A549 (cell line): ENCODE results near the gene CSGALNACT2. TPM values are rescaled to one million over a fixed set of nuclear protein-coding genes. Genes with fewer than 3 reads are reported as not detected.
A peak's percentile ranks its signal among the peaks of the same experiment; 100 is the strongest.

Experiments used
- ATAC-seq, 2 experiments: fragments of 200-7000 bp in 1 of 2; fragments of >200 bp in 1 of 2; cut with Nextera tagmentation in 1 of 2; cut with Tn5 transposase in 1 of 2; 3 replicates each; pipeline versions ENCODE4 v1.8.0 to v1.9.1; 2018 to 2020; ENCODE audit warnings: mild to moderate bottlenecking in 1 of 2, moderate library complexity in 1 of 2
- CTCF ChIA-PET: fragments of 300-600 bp; sonication (Branson Sonifier 250); formaldehyde crosslinking; extraction: SDS; loops from one replicate; lab custom pipeline; 2021; ENCODE audit warnings: antibody characterized with exemption, inconsistent platforms; lab: Yijun Ruan, JAX
- POLR2A ChIA-PET: fragments of 350-600 bp; formaldehyde crosslinking; extraction: SDS; loops from one replicate; lab custom pipeline; 2021; ENCODE audit warnings: antibody characterized with exemption, inconsistent platforms; lab: Yijun Ruan, JAX
- DNase-seq, 2 experiments: peaks; one replicate each; pipeline versions ENCODE4 v3.0.0 to v3.0.0-alpha.2; 2011 to 2016; ENCODE audit warnings: low read depth in 1 of 2, low spot score in 1 of 2
- FAIRE-seq: peaks from 2 replicates; lab custom pipeline; 2011; peaks lifted over from hg19 to GRCh38; lab: Jason Lieb, UNC
- H3K27ac ChIP-seq, 2 experiments: fragments of >200 bp; sonication (Bioruptor Twin); formaldehyde crosslinking; 3 replicates each; pipeline ENCODE4 v1.5.1; 2016 to 2017
- H3K4me1 ChIP-seq: fragments of >200 bp; sonication (Bioruptor Twin); formaldehyde crosslinking; 3 replicates; pipeline ENCODE4 v1.6.1; 2016
- H3K4me2 ChIP-seq: fragments of >200 bp; sonication (Bioruptor Twin); formaldehyde crosslinking; 3 replicates; pipeline ENCODE4 v1.6.1; 2016
- H3K4me3 ChIP-seq: fragments of >200 bp; sonication (Bioruptor Twin); formaldehyde crosslinking; 3 replicates; pipeline ENCODE4 v1.5.1; 2016
- H3K9me3 ChIP-seq: fragments of >200 bp; sonication (Bioruptor Twin); formaldehyde crosslinking; 3 replicates; pipeline ENCODE4 v1.6.1; 2016
- ATOH8 ChIP-seq: fragments of 250-450 bp; sonication (Bioruptor Pico); IDR thresholded peaks from 2 replicates; pipeline ENCODE4 v1.5.0; 2020; ENCODE audit warnings: low read depth, mild to moderate bottlenecking, moderate library complexity
- BCL3 ChIP-seq: fragments of >200 bp; sonication (Bioruptor Twin); formaldehyde crosslinking; IDR thresholded peaks from 3 replicates; pipeline ENCODE4 v1.6.1; 2016
- CEBPB ChIP-seq, 2 experiments: fragments of >200 bp in 1 of 2; sonication (Bioruptor Twin) in 1 of 2; formaldehyde crosslinking in 1 of 2; IDR thresholded peaks; 2 replicates each; pipeline ENCODE4 v1.6.1; 2012 to 2016
- CTCF ChIP-seq: fragments of >200 bp; sonication (Bioruptor Twin); formaldehyde crosslinking; IDR thresholded peaks from 3 replicates; pipeline ENCODE4 v1.5.1; 2016
- FOSL2 ChIP-seq, 2 experiments: fragments of 450-650 bp in 1 of 2; fragments of >200 bp in 1 of 2; sonication (Bioruptor Twin) in 1 of 2; formaldehyde crosslinking; IDR thresholded peaks; 2 replicates each; pipeline versions ENCODE4 v1.5.0 to v1.6.1; 2016 to 2020; ENCODE audit warnings: mild to moderate bottlenecking in 1 of 2, moderate library complexity in 1 of 2
- GATA3 ChIP-seq: IDR thresholded peaks from 2 replicates; pipeline ENCODE4 v1.6.1; 2012; ENCODE audit warnings: borderline replicate concordance
- HDAC2 ChIP-seq: fragments of 200-600 bp; sonication (generic); IDR thresholded peaks from 2 replicates; pipeline ENCODE4 v1.6.1; 2016
- HMGXB4 ChIP-seq: fragments of 250-450 bp; sonication (Bioruptor Pico); IDR thresholded peaks from 2 replicates; pipeline ENCODE4 v1.5.0; 2021; ENCODE audit warnings: mild to moderate bottlenecking, moderate library complexity, borderline replicate concordance
- HOXB13 ChIP-seq: fragments of 250-450 bp; sonication (Bioruptor Pico); IDR thresholded peaks from 2 replicates; pipeline ENCODE4 v1.5.0; 2020; ENCODE audit warnings: low read depth, mild to moderate bottlenecking, moderate library complexity
- JUN ChIP-seq, 2 experiments: fragments of >200 bp; sonication (Bioruptor Twin); formaldehyde crosslinking; IDR thresholded peaks; 2 replicates in 1 of 2; 3 replicates in 1 of 2; pipeline ENCODE4 v1.6.1; 2016 to 2017
- KDM1A ChIP-seq: fragments of 200-600 bp; sonication (generic); IDR thresholded peaks from 2 replicates; pipeline ENCODE4 v1.6.1; 2016; ENCODE audit warnings: low read depth, mild to moderate bottlenecking
- KDM5A ChIP-seq: fragments of 200-600 bp; sonication (generic); IDR thresholded peaks from 2 replicates; pipeline ENCODE4 v1.6.1; 2016; ENCODE audit warnings: antibody characterized with exemption, mild to moderate bottlenecking
- MAFK ChIP-seq: fragments of 450-650 bp; IDR thresholded peaks from 2 replicates; pipeline ENCODE4 v1.6.1; 2014; ENCODE audit not compliant: partially characterized antibody
- MAZ ChIP-seq: fragments of 150-350 bp; IDR thresholded peaks from 2 replicates; pipeline ENCODE4 v1.6.1; 2014; ENCODE audit warnings: antibody characterized with exemption, low read depth, low read length, borderline replicate concordance
- NR3C1 ChIP-seq: fragments of >200 bp; sonication (Bioruptor Twin); formaldehyde crosslinking; IDR thresholded peaks from 3 replicates; pipeline ENCODE4 v1.6.1; 2017
- RCOR1 ChIP-seq: fragments of 150-350 bp; IDR thresholded peaks from 2 replicates; pipeline ENCODE4 v1.6.1; 2014; ENCODE audit warnings: antibody characterized with exemption, low read length, low read depth
- REST ChIP-seq: fragments of 200-600 bp; sonication (generic); IDR thresholded peaks from 2 replicates; pipeline ENCODE4 v1.6.1; 2016; ENCODE audit warnings: antibody characterized with exemption, mild to moderate bottlenecking, moderate library complexity
- RFX5 ChIP-seq: fragments of 450-650 bp; IDR thresholded peaks from 2 replicates; pipeline ENCODE4 v1.7.1; 2014; ENCODE audit warnings: antibody characterized with exemption, mild to moderate bottlenecking, moderate library complexity
- RNF2 ChIP-seq: fragments of 200-600 bp; sonication (generic); IDR thresholded peaks from 2 replicates; pipeline ENCODE4 v1.6.1; 2016; ENCODE audit warnings: low read depth, mild to moderate bottlenecking, antibody characterized with exemption, moderate library complexity, borderline replicate concordance
- SMC3 ChIP-seq: fragments of >200 bp; sonication (Bioruptor Twin); formaldehyde crosslinking; IDR thresholded peaks from 3 replicates; pipeline ENCODE4 v1.6.1; 2018; ENCODE audit warnings: inconsistent platforms
- SREBF2 ChIP-seq: fragments of 450-650 bp; IDR thresholded peaks from 2 replicates; pipeline ENCODE4 v1.6.1; 2014; ENCODE audit warnings: mild to moderate bottlenecking, moderate library complexity
- TFCP2L1 ChIP-seq: fragments of 250-450 bp; sonication (Bioruptor Pico); IDR thresholded peaks from 2 replicates; pipeline ENCODE4 v1.5.0; 2021; ENCODE audit warnings: mild to moderate bottlenecking
- TP53 ChIP-seq: fragments of 250-450 bp; sonication (Bioruptor Pico); IDR thresholded peaks from 2 replicates; pipeline ENCODE4 v1.5.0; 2021; ENCODE audit warnings: mild to moderate bottlenecking, moderate library complexity
- ZFP36 ChIP-seq: fragments of 450-650 bp; IDR thresholded peaks from 2 replicates; pipeline ENCODE4 v1.6.1; 2014; ENCODE audit warnings: borderline replicate concordance; ENCODE audit not compliant: partially characterized antibody
- ZNF302 ChIP-seq: fragments of 250-450 bp; sonication (Bioruptor Pico); IDR thresholded peaks from 2 replicates; pipeline ENCODE4 v1.9.0; 2021; ENCODE audit warnings: inconsistent platforms, mild to moderate bottlenecking, moderate library complexity
- WGBS: methylation state at CpG from one replicate; pipeline ENCODE4 v1.1.6; 2017; ENCODE audit errors: missing lambda C conversion rate; 5-methylcytosine and 5-hydroxymethylcytosine counted together
- polyA plus RNA-seq, 4 experiments: library from polyadenylated mRNA; depleted of rRNA in 3 of 4; stranded (reverse); fragments of >200 nt; fragmentation: RNase III in 1 of 4; extraction: RNeasy Plus Mini Kit Qiagen cat#74134 plus additional on column Dnase treatment in 1 of 4; gene quantifications; 2 replicates in 3 of 4; 3 replicates in 1 of 4; pipeline ENCODE4 v1.2.3, GENCODE V29; 2011 to 2017

CSGALNACT2 gene
- polyA plus RNA-seq, 2 of the 4 experiments (the other 2 are of a cell fraction), result 11.2 to 29.9 TPM

GRCh38 chr10:43186150-43186549 is 47.9 kb downstream of the CSGALNACT2 start:
- Histone ChIP-seq H3K4me2 (no peak overlapping the region), H3K4me3 (no peak overlapping the region), H3K27ac (no peak overlapping the region), H3K4me1 (no peaks in the 10 kb centered on the region), H3K9me3 (no peaks in the 10 kb centered on the region)
- DNase-seq (no peak), ATAC-seq (no peak), FAIRE-seq (no peak)
- ChIA-PET CTCF (no interaction called here), POLR2A (no interaction called here)
- WGBS, result 92% methylated on average over 4 of the region's 4 CpGs
- TF ChIP-seq MAFK, result peak; percentile 60
- no peak for TF ChIP-seq ATOH8 (CRISPR knock-in tag)

- ChIA-PET CTCF (no interaction called here), POLR2A (no interaction called here)
- ATAC-seq (no peak), FAIRE-seq (no peak), DNase-seq (no peak)
- H3K9me3 ChIP-seq, result no peaks in the 10 kb centered on the region
- no peak overlapping the region for H3K4me3 ChIP-seq
- TF ChIP-seq KDM5A (no peak), SREBF2 (no peak), FOSL2 (IDR thresholded peaks at IDR 0.05) (no peak), FOSL2 (CRISPR knock-in tag; IDR thresholded peaks at IDR 0.05) (no peak), HOXB13 (no peak), MAZ (no peak), BCL3 (no peak), ZNF302 (no peak), RFX5 (no peak), TFCP2L1 (no peak)
- WGBS, result 89% methylated on average over 3 of the region's 3 CpGs
- no peaks in the 10 kb centered on the region for H3K4me1 ChIP-seq
- H3K27ac ChIP-seq, result no peak overlapping the region
- no peak overlapping the region for H3K4me2 ChIP-seq
These were observed 49.0 kb downstream of the CSGALNACT2 start for GRCh38 chr10:43187213-43187612.

- FAIRE-seq (peak; percentile 18), DNase-seq (no peak), ATAC-seq (no peak)
- H3K4me3 ChIP-seq, result no peak overlapping the region
- POLR2A ChIA-PET, result no interaction called here
- H3K9me3 ChIP-seq, result no peaks in the 10 kb centered on the region
- H3K27ac ChIP-seq, result no peak overlapping the region
- TF ChIP-seq HMGXB4 (CRISPR knock-in tag) (no peak), KDM5A (no peak), NR3C1 (no peak), SREBF2 (no peak), HDAC2 (no peak), JUN (IDR thresholded peaks at IDR 0.05) (no peak), RCOR1 (no peak), ZFP36 (no peak), KDM1A (no peak), TP53 (CRISPR knock-in tag) (no peak), CTCF (no peak), SMC3 (no peak), RNF2 (no peak), REST (no peak), TFCP2L1 (no peak), CEBPB (IDR thresholded peaks at IDR 0.05) (no peak), GATA3 (no peak), ZNF302 (no peak)
- CTCF ChIA-PET, result interaction anchor here (1.5 kb wide), 1 partner anchor 17 kb away, joined by 5 read pairs; no protein-coding TSS in a partner anchor
- H3K4me1 ChIP-seq, result no peaks in the 10 kb centered on the region
- H3K4me2 ChIP-seq, result no peak overlapping the region
- 96% methylated on average over 1 of the region's 1 CpG for WGBS
These were observed 50.5 kb downstream of the CSGALNACT2 start for GRCh38 chr10:43188702-43189101.
